Karpas-422 (cell line): ENCODE results near the gene RAD50. TPM values are rescaled to one million over a fixed set of nuclear protein-coding genes. Genes with fewer than 3 reads are reported as not detected.

ENCODE experiments used
- DNase-seq: peaks from one replicate; pipeline ENCODE4 v3.0.0-alpha.2; 2015
- H2AFZ ChIP-seq: fragments of 200-600 bp; sonication (generic); 2 replicates; pipeline ENCODE4 v1.6.1; 2014; ENCODE audit warnings: antibody characterized with exemption, low read length, mixed read lengths
- H3K27ac ChIP-seq: fragments of 200-600 bp; sonication (generic); 2 replicates; pipeline ENCODE4 v1.5.1; 2014; ENCODE audit warnings: mild to moderate bottlenecking, low read length, moderate library complexity
- H3K27me3 ChIP-seq: fragments of 200-600 bp; sonication (generic); 2 replicates; pipeline ENCODE4 v1.6.1; 2014; ENCODE audit warnings: low read length, mixed read lengths
- H3K36me3 ChIP-seq: fragments of 200-600 bp; sonication (generic); 2 replicates; pipeline ENCODE4 v1.6.1; 2014; ENCODE audit warnings: low read length, mixed read lengths; ENCODE audit not compliant: insufficient read depth
- H3K4me1 ChIP-seq: fragments of 200-600 bp; sonication (generic); 2 replicates; pipeline ENCODE4 v1.6.1; 2014; ENCODE audit warnings: mild to moderate bottlenecking, low read length, mixed read lengths
- H3K4me2 ChIP-seq: fragments of 200-600 bp; sonication (generic); 2 replicates; pipeline ENCODE4 v1.6.1; 2014; ENCODE audit warnings: low read length, low read depth, mild to moderate bottlenecking; ENCODE audit not compliant: poor library complexity, severe bottlenecking
- H3K4me3 ChIP-seq: fragments of 200-600 bp; sonication (generic); 2 replicates; pipeline ENCODE4 v1.5.1; 2014; ENCODE audit warnings: mild to moderate bottlenecking, antibody characterized with exemption, low read length, mixed read lengths
- H3K79me2 ChIP-seq: fragments of 200-600 bp; sonication (generic); 2 replicates; pipeline ENCODE4 v1.6.1; 2014; ENCODE audit warnings: mild to moderate bottlenecking, low read length, mixed read lengths
- H3K9ac ChIP-seq: fragments of 200-600 bp; sonication (generic); 2 replicates; pipeline ENCODE4 v1.6.0; 2014; ENCODE audit warnings: low read length
- H3K9me2 ChIP-seq: fragments of 200-600 bp; sonication (generic), shearing (Covaris generic); replicated peaks from 2 replicates; pipeline ENCODE4 v1.6.0; 2014; ENCODE audit warnings: mild to moderate bottlenecking, low read length, moderate library complexity; ENCODE audit not compliant: insufficient read depth
- H3K9me3 ChIP-seq: fragments of 300-700, 200-600 bp; sonication (generic); 2 replicates; pipeline ENCODE4 v1.6.1; 2014; ENCODE audit warnings: low read length, mixed read lengths
- H4K20me1 ChIP-seq: fragments of 200-600 bp; sonication (generic); 2 replicates; pipeline ENCODE4 v1.6.1; 2014; ENCODE audit warnings: mild to moderate bottlenecking, antibody characterized with exemption, low read length, low read depth; ENCODE audit not compliant: insufficient read depth
- total RNA-seq: library from RNA; depleted of rRNA; stranded (reverse); fragments of >200 nt; shearing (Covaris generic); gene quantifications from 2 replicates; pipeline ENCODE4 v1.2.3, GENCODE V29; 2014; ENCODE audit warnings: low replicate concordance

RAD50 gene
- total RNA-seq, 1 experiment from 2014 or later = 72.6 TPM

GRCh38 chr5:132528021-132528420 lies 28.8 kb upstream of the RAD50 start:
- no peak overlapping the region for H3K4me2 ChIP-seq
- no peaks in the 10 kb centered on the region for H3K9me3 ChIP-seq
- peaks cover 9% of the 10 kb centered on the region; the same call in 1 of the 2 replicates for H3K4me1 ChIP-seq
- no peaks in the 10 kb centered on the region for H3K79me2 ChIP-seq
- H3K4me3 ChIP-seq = no peak overlapping the region
- no peak overlapping the region for H3K27ac ChIP-seq
- H3K9ac ChIP-seq = no peak overlapping the region
- no peak overlapping the region for H2AFZ ChIP-seq
- H3K27me3 ChIP-seq = no peaks in the 10 kb centered on the region
- no peaks in the 10 kb centered on the region for H4K20me1 ChIP-seq
- H3K36me3 ChIP-seq = no peaks in the 10 kb centered on the region
- DNase-seq = no peak
- no peaks in the 10 kb centered on the region for H3K9me2 ChIP-seq

- DNase-seq = peak; percentile 49
- no peaks in the 10 kb centered on the region for H3K9me3 ChIP-seq
- H4K20me1 ChIP-seq = no peaks in the 10 kb centered on the region
- H3K4me3 ChIP-seq = no peak overlapping the region
- H3K9ac ChIP-seq = no peak overlapping the region
- H3K4me1 ChIP-seq = peaks cover 9% of the 10 kb centered on the region; the same call in 1 of the 2 replicates
- H3K27ac ChIP-seq = no peak overlapping the region
- H3K4me2 ChIP-seq = no peak overlapping the region
- H2AFZ ChIP-seq = no peak overlapping the region
- H3K27me3 ChIP-seq = no peaks in the 10 kb centered on the region
- H3K36me3 ChIP-seq = no peaks in the 10 kb centered on the region
- H3K79me2 ChIP-seq = no peaks in the 10 kb centered on the region
- H3K9me2 ChIP-seq = no peaks in the 10 kb centered on the region
Observed at GRCh38 chr5:132528866-132529634, 27.7 kb upstream of the RAD50 start.

- no peak overlapping the region for H3K9ac ChIP-seq
- H3K36me3 ChIP-seq = no peaks in the 10 kb centered on the region
- H3K79me2 ChIP-seq = no peaks in the 10 kb centered on the region
- H3K4me2 ChIP-seq = no peak overlapping the region
- no peaks in the 10 kb centered on the region for H4K20me1 ChIP-seq
- H3K9me3 ChIP-seq = no peaks in the 10 kb centered on the region
- no peak overlapping the region for H3K27ac ChIP-seq
- H3K9me2 ChIP-seq = no peaks in the 10 kb centered on the region
- H2AFZ ChIP-seq = no peak overlapping the region
- DNase-seq = no peak
- H3K4me1 ChIP-seq = 0 out of 2 replicates have a peak, but pooled peaks cover 5% of the 10 kb centered on the region
- no peaks in the 10 kb centered on the region for H3K27me3 ChIP-seq
- no peak overlapping the region for H3K4me3 ChIP-seq
Observed at GRCh38 chr5:132530946-132531345, 25.8 kb upstream of the RAD50 start.

- H3K4me1 ChIP-seq = no peaks in the 10 kb centered on the region
- no peak overlapping the region for H3K4me3 ChIP-seq
- no peak overlapping the region for H3K27ac ChIP-seq
- no peak for DNase-seq
- no peak overlapping the region for H2AFZ ChIP-seq
- no peaks in the 10 kb centered on the region for H4K20me1 ChIP-seq
- no peaks in the 10 kb centered on the region for H3K27me3 ChIP-seq
- no peaks in the 10 kb centered on the region for H3K9me2 ChIP-seq
- no peak overlapping the region for H3K9ac ChIP-seq
- H3K79me2 ChIP-seq = no peaks in the 10 kb centered on the region
- no peaks in the 10 kb centered on the region for H3K9me3 ChIP-seq
- no peaks in the 10 kb centered on the region for H3K36me3 ChIP-seq
- no peak overlapping the region for H3K4me2 ChIP-seq
Observed at GRCh38 chr5:132539716-132540115, 17.1 kb upstream of the RAD50 start.

- no peaks in the 10 kb centered on the region for H3K36me3 ChIP-seq
- no peak overlapping the region for H3K4me3 ChIP-seq
- H3K4me1 ChIP-seq = no peaks in the 10 kb centered on the region
- H3K27me3 ChIP-seq = no peaks in the 10 kb centered on the region
- no peak for DNase-seq
- H3K9me3 ChIP-seq = no peaks in the 10 kb centered on the region
- H3K9ac ChIP-seq = no peak overlapping the region
- no peak overlapping the region for H2AFZ ChIP-seq
- no peak overlapping the region for H3K27ac ChIP-seq
- H3K4me2 ChIP-seq = no peak overlapping the region
- no peaks in the 10 kb centered on the region for H3K9me2 ChIP-seq
- H4K20me1 ChIP-seq = no peaks in the 10 kb centered on the region
- H3K79me2 ChIP-seq = no peaks in the 10 kb centered on the region
Observed at GRCh38 chr5:132540149-132540548, 16.6 kb upstream of the RAD50 start.

GRCh38 chr5:132540764-132541163 lies 16.0 kb upstream of the RAD50 start:
- Histone ChIP-seq H3K9ac (no peak overlapping the region), H3K9me2 (no peaks in the 10 kb centered on the region), H3K4me3 (no peak overlapping the region), H3K4me2 (no peak overlapping the region), H4K20me1 (no peaks in the 10 kb centered on the region), H3K4me1 (no peaks in the 10 kb centered on the region), H3K79me2 (no peaks in the 10 kb centered on the region), H3K36me3 (no peaks in the 10 kb centered on the region), H3K27me3 (no peaks in the 10 kb centered on the region), H3K9me3 (no peaks in the 10 kb centered on the region), H3K27ac (no peak overlapping the region), H2AFZ (no peak overlapping the region)
- DNase-seq = no peak

GRCh38 chr5:132543472-132544201 lies 13.1 kb upstream of the RAD50 start, which contains the start of gene IL5:
Gene IL5, minus strand, starts transcription at chr5:132543522. Its CDS starts 44 bp downstream, at chr5:132543478.
- H3K36me3 ChIP-seq = no peaks in the 10 kb centered on the region
- no peak within 1 kb of the TSS for H3K27ac ChIP-seq
- DNase-seq = no peak
- no peak within 1 kb of the TSS for H3K4me3 ChIP-seq
- no peak within 1 kb of the TSS for H3K4me2 ChIP-seq
- no peaks in the 10 kb centered on the region for H3K9me3 ChIP-seq
- H3K9me2 ChIP-seq = no peaks in the 10 kb centered on the region
- H3K9ac ChIP-seq = no peak within 1 kb of the TSS
- no peak within 1 kb of the TSS for H2AFZ ChIP-seq
- no peaks in the 10 kb centered on the region for H3K4me1 ChIP-seq
- H3K27me3 ChIP-seq = no peaks in the 10 kb centered on the region
- H4K20me1 ChIP-seq = no peaks in the 10 kb centered on the region
- no peaks in the 10 kb centered on the region for H3K79me2 ChIP-seq

GRCh38 chr5:132546108-132546507 lies 10.7 kb upstream of the RAD50 start:
- Histone ChIP-seq H3K36me3 (no peaks in the 10 kb centered on the region), H3K4me2 (no peak overlapping the region), H3K27me3 (no peaks in the 10 kb centered on the region), H3K9ac (no peak overlapping the region), H3K79me2 (no peaks in the 10 kb centered on the region), H2AFZ (no peak overlapping the region), H4K20me1 (no peaks in the 10 kb centered on the region), H3K4me1 (no peaks in the 10 kb centered on the region), H3K9me2 (no peaks in the 10 kb centered on the region), H3K9me3 (no peaks in the 10 kb centered on the region), H3K27ac (no peak overlapping the region), H3K4me3 (no peak overlapping the region)
- no peak for DNase-seq
